Body of pancreas (tissue), 4 donors: ENCODE data around the gene PTGES2.

Experiments
- POLR2A ChIP-seq, 3 donors: fragments of 450-650 bp; IDR thresholded peaks; one replicate each; pipeline ENCODE4 v1.6.1; 2016; ENCODE audit warnings: antibody characterized with exemption in 3 of 3, mild to moderate bottlenecking in 2 of 3
- TF ChIP-seq, protein P1 (sequence below), 7 experiments: fragments of 450-650 bp in 4 of 7; fragments of 200-600 bp in 3 of 7; sonication (generic) in 3 of 7; IDR thresholded peaks; one replicate each; pipeline ENCODE4 v1.5.1; 2016 to 2019; ENCODE audit warnings: antibody characterized with exemption in 7 of 7

GRCh38 chr9:128108269-128109049 is 19.1 kb downstream of the PTGES2 start:
- TF ChIP-seq, protein P1, sequence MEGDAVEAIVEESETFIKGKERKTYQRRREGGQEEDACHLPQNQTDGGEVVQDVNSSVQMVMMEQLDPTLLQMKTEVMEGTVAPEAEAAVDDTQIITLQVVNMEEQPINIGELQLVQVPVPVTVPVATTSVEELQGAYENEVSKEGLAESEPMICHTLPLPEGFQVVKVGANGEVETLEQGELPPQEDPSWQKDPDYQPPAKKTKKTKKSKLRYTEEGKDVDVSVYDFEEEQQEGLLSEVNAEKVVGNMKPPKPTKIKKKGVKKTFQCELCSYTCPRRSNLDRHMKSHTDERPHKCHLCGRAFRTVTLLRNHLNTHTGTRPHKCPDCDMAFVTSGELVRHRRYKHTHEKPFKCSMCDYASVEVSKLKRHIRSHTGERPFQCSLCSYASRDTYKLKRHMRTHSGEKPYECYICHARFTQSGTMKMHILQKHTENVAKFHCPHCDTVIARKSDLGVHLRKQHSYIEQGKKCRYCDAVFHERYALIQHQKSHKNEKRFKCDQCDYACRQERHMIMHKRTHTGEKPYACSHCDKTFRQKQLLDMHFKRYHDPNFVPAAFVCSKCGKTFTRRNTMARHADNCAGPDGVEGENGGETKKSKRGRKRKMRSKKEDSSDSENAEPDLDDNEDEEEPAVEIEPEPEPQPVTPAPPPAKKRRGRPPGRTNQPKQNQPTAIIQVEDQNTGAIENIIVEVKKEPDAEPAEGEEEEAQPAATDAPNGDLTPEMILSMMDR (IDR thresholded peaks at IDR 0.05), result no peak
- TF ChIP-seq POLR2A (IDR thresholded peaks at IDR 0.05), result no peak
